ENCODE data around the gene NR3C2.

Gene NR3C2

DNA sequence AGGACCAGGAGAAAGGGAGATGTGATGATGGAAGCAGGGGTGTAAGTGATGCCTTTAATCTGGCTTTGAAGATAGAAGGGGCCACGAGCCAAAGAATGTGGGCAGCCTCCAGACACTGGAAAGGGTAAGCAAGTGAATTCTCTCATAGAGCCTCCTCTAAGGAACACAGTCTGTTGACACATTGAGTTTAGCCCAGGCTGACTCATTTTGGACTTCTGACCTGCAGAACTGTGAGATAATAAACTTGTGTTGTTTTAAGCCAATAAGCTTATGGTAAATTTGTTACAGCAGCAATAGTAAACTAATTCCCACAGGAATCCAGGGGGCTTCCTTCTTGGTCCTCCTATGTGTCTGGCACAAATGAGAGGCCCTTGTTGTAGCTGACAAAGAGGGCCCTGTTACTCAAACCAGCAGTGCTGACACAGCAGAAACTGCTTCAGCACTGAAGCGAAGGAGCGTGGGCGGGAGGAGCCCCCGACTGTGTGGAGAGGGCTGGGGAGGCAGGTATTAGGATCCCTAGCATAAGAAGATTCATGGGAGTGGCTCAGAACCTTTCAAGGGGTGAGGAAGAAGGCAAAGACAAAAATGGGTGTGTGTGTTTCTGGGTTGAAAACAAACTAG is 268.7 kb downstream of the NR3C2 start:
- H3K4me1 Mint-ChIP-seq = peaks cover 7% of the 10 kb centered on the region in 2 donors
- peaks cover 15 to 17% of the 10 kb centered on the region in 2 donors for H3K36me3 Mint-ChIP-seq
- DNase-seq (no peak), ATAC-seq (replicated peaks) (no peak)
- no peak overlapping the region for H3K4me3 Mint-ChIP-seq
- no peaks in the 10 kb centered on the region for H3K27me3 Mint-ChIP-seq
- no peak overlapping the region for H3K27ac Mint-ChIP-seq
- peaks cover 5 to 9% of the 10 kb centered on the region in 2 donors for H3K9me3 Mint-ChIP-seq

DNA sequence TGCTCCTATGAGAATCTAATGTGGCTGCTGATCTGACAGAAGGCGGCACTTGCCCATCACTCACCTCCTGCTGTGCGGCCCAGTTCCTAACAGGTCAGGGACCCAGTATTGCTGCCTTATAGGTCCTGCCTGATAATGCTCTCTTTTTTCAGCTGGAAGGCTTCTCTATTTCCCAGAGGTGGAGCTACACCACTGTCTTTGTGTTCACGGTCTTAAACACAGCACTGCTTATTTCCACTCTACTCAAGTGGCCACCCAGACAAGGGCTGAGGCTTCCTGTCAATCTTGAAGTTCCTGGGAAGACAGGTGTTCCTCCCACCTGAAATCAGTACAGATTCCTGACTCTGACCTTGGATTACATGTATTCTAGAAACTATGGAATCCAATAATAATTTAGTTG is 270.6 kb downstream of the NR3C2 start:
- no peak for ATAC-seq (replicated peaks)
- H3K4me3 Mint-ChIP-seq = no peak overlapping the region
- H3K9me3 Mint-ChIP-seq = peaks cover 5 to 9% of the 10 kb centered on the region in 2 donors
- no peak for DNase-seq
- peak overlapping the region; percentile 37 for H3K27ac Mint-ChIP-seq
- H3K27me3 Mint-ChIP-seq = no peaks in the 10 kb centered on the region
- peaks cover 15 to 17% of the 10 kb centered on the region in 2 donors for H3K36me3 Mint-ChIP-seq
- H3K4me1 Mint-ChIP-seq = peaks cover 7% of the 10 kb centered on the region in 2 donors

DNA sequence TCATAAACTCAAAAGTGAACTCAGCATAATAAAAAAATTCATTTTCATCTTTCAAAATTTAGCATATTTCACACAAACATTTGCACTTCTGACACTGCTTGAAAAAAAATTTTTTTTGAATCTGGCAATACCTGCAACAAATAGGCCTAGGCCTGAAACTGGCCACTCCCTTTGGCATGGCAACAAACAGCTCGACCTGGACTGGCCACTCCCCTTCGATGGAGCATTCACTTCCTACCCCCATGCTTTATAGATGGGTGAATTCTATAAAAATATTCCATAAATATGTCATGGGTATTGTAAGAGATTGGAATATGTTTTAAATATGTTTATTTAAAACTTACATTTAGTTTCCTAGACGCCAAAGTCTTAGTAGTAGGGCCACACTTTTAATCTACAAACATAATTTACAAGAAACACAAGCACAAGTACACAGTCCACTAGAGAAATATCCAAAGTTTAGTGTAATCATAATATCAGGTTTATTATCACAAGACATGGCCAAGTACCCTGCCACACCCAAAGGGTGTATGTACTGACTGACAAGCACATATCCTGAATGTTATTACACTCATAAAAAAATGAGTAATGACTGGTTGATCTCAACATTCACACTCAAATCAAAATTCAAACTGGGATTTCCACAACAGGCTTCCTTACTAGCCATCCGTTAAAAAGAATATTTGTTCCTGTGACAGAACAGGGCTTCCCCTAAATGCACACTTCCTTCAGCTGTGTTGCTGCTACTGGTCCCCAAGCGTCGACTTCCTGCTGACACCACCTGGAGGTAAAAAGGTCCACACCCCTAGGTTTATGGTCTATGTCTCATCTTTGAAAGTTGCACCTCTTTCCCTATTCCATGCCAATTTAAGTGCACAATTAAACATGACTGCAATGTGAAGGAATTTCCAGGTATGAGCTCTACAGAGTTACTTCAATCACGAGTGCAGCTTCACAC is 271.5 kb downstream of the NR3C2 start:
- H3K36me3 Mint-ChIP-seq = peaks cover 14 to 17% of the 10 kb centered on the region in 2 donors
- peaks cover 5 to 9% of the 10 kb centered on the region in 2 donors for H3K9me3 Mint-ChIP-seq
- no peak overlapping the region for H3K4me3 Mint-ChIP-seq
- H3K27me3 Mint-ChIP-seq = no peaks in the 10 kb centered on the region
- no peak overlapping the region for H3K27ac Mint-ChIP-seq
- ATAC-seq (replicated peaks) (peak; percentile 39 to 65), DNase-seq (no peak)
- H3K4me1 Mint-ChIP-seq = peaks cover 7% of the 10 kb centered on the region in 2 donors

DNA sequence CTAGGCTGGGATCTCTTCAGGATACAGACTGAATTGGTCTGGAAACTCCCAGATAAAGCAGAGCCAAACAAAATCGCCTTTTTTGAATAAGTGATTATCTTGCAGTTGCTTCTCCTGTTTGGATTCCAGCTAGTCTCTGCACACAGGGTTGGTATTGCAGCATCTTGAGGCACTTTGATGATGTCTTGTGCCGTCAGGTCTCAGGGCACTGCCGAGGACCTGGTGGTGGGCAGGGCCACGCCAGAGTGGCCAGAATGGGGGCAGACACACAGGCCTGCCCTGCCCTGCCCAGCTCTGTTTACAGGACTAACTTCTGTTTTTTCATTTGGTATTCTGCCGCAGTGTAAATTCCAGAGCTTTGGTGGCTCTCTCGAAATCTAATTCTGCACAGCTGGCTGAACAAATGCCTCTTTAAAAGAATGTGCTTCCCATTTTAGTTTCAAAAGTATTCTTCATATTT is 276.1 kb downstream of the NR3C2 start:
- H3K4me1 Mint-ChIP-seq = peaks cover 3 to 6% of the 10 kb centered on the region in 2 donors
- no peak for ATAC-seq (replicated peaks)
- H3K36me3 Mint-ChIP-seq = no peaks in the 10 kb centered on the region

DNA sequence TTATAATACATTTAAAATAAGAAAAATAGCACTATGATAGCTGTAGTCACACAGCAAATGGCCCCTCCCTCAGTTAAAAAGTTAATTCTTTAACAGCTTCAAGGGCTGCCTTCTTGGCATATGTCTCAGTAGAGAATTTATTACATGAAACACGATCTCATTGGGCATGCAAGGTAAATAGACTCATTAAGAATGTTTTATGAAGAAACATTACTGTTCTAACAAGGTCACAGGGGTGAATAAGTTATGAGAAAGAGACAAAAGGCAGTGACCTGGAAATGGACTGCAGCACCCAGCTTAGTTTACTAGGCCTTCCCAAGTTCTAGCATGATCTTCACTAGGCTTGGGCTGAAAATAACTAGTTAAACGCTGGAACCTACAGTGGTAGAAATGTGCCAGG is 277.7 kb downstream of the NR3C2 start:
- no peaks in the 10 kb centered on the region for H3K36me3 Mint-ChIP-seq
- DNase-seq (no peak), ATAC-seq (replicated peaks) (no peak)
- H3K4me1 Mint-ChIP-seq = no peaks in the 10 kb centered on the region
- H3K27me3 Mint-ChIP-seq = no peaks in the 10 kb centered on the region
- no peak overlapping the region for H3K27ac Mint-ChIP-seq
- H3K9me3 Mint-ChIP-seq = no peaks in the 10 kb centered on the region
- H3K4me3 Mint-ChIP-seq = no peak overlapping the region

More for the DNA sequence above, 276.1 kb downstream of the NR3C2 start:
- no peak overlapping the region for H3K4me3 Mint-ChIP-seq
- H3K27ac Mint-ChIP-seq = no peak overlapping the region
- H3K27me3 Mint-ChIP-seq = no peaks in the 10 kb centered on the region
- DNase-seq = no peak
- H3K9me3 Mint-ChIP-seq = no peaks in the 10 kb centered on the region

DNA sequence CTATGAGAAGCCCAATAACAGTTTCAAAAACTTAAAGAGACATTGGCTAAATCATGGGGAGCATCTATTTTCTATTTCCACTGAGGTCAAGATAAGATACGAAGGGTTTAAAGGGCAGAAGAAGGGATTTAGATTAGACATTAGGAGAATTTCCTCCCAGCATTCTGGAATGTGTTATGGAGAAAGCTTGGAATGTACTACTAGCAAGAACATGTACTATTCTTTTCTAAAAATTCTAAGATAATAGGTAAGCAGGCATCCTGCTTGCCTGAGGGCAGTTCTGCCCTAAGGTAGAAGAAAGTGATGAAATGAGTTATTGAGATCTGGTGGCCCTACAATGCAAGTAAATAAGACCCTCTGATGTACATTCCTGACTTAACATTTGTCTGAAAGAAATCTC is 279.2 kb downstream of the NR3C2 start:
- ATAC-seq (replicated peaks) (no peak), DNase-seq (no peak)
- H3K9me3 Mint-ChIP-seq = no peaks in the 10 kb centered on the region
- H3K27me3 Mint-ChIP-seq = no peaks in the 10 kb centered on the region
- H3K4me3 Mint-ChIP-seq = no peak overlapping the region
- H3K27ac Mint-ChIP-seq = no peak overlapping the region
- no peaks in the 10 kb centered on the region for H3K4me1 Mint-ChIP-seq
- H3K36me3 Mint-ChIP-seq = no peaks in the 10 kb centered on the region

DNA sequence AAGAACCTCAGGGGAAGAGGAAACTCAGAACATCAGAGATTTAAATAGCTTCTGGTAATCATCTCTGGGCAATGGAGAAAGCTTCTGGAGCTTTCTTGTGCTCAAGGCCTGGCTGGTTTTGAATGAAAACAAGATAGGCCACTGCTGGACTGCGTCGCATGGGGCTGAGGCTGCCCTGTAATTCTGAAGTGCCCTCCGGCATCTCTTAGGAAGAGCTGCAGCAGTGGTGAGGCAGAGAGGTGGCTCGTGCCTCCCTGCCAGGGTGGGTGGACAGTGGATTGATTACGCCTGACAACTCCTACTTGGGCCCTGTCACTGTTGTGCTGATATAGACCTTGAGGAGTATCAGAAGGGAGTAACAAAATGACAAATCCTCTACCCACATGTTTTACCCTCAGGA is 279.7 kb downstream of the NR3C2 start:
- no peaks in the 10 kb centered on the region for H3K27me3 Mint-ChIP-seq
- ATAC-seq (replicated peaks) (no peak), DNase-seq (no peak)
- no peak overlapping the region for H3K27ac Mint-ChIP-seq
- no peak overlapping the region for H3K4me3 Mint-ChIP-seq
- H3K9me3 Mint-ChIP-seq = no peaks in the 10 kb centered on the region
- no peaks in the 10 kb centered on the region for H3K36me3 Mint-ChIP-seq
- no peaks in the 10 kb centered on the region for H3K4me1 Mint-ChIP-seq

DNA sequence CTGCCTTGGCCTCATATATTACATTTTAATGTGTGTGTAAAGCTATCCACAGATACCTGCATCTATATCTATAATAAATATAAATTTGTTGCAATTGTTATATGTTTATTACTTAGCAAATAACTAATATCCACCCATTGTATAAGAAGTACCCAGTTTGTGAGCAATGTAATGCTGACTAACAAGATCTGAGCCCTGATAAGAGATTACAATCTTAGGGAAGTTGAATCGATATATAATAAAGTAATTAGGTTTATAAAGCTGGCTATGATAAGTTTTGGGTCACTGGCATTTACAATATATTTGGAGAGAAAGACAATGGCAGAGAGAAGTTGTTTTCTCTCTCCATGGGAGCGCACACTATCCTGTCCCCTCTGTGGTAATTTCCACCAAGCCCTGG is 280.6 kb downstream of the NR3C2 start:
- Mint-ChIP-seq H3K4me3 (no peak overlapping the region), H3K9me3 (peaks cover 0 to 4% of the 10 kb centered on the region in 2 donors), H3K4me1 (no peaks in the 10 kb centered on the region), H3K27me3 (no peaks in the 10 kb centered on the region), H3K27ac (no peak overlapping the region), H3K36me3 (peaks cover 0 to 3% of the 10 kb centered on the region in 2 donors)
- no peak for ATAC-seq (replicated peaks)
- no peak for DNase-seq

DNA sequence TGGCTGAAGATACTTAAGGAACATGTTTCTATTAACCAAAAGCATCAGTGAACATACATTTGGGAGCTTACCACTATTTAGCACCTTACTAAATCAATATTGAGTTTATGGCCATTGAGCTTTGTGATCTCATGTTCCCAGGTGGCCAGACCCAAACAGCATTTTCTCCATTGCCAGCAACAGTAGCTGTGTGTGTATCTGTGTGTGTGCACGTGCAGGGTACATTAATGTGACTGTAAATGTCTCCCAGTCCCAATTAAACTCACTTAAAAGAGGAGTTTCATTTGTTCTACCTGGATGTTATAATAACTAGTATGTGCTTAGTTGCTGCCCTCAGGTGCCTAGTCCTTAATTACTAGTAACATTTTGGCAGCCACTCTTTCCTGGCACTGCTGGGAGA is 282.4 kb downstream of the NR3C2 start:
- Mint-ChIP-seq H3K9me3 (peaks cover 0 to 5% of the 10 kb centered on the region in 2 donors), H3K27me3 (no peaks in the 10 kb centered on the region), H3K4me1 (no peaks in the 10 kb centered on the region), H3K4me3 (no peak overlapping the region), H3K27ac (no peak overlapping the region), H3K36me3 (peaks cover 0 to 6% of the 10 kb centered on the region in 2 donors)
- DNase-seq (no peak), ATAC-seq (replicated peaks) (no peak)

DNA sequence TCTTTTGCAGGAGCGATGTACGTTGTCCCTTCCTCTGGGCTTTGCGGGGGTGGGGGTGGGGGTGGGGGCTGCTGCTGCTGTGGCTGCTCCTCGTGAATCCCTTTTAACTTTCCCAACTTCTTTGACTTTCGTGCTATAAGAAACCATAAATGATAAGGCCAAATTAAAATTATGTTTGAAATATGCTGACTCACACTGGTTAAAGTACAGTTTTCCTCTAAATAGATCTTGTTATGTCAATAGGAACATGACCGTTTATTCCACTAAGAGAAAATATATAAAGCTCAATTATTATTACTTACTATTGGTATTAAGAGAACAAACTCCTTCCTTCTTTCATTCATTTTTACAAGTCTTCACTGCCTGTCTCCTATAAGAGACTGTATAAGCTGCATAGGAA is 287.4 kb downstream of the NR3C2 start:
- DNase-seq (no peak), ATAC-seq (replicated peaks) (no peak)
- Mint-ChIP-seq H3K4me1 (no peaks in the 10 kb centered on the region), H3K36me3 (peaks cover 1 to 23% of the 10 kb centered on the region in 2 donors), H3K9me3 (peaks cover 4 to 5% of the 10 kb centered on the region in 2 donors), H3K27ac (no peak overlapping the region), H3K27me3 (no peaks in the 10 kb centered on the region), H3K4me3 (no peak overlapping the region)

DNA sequence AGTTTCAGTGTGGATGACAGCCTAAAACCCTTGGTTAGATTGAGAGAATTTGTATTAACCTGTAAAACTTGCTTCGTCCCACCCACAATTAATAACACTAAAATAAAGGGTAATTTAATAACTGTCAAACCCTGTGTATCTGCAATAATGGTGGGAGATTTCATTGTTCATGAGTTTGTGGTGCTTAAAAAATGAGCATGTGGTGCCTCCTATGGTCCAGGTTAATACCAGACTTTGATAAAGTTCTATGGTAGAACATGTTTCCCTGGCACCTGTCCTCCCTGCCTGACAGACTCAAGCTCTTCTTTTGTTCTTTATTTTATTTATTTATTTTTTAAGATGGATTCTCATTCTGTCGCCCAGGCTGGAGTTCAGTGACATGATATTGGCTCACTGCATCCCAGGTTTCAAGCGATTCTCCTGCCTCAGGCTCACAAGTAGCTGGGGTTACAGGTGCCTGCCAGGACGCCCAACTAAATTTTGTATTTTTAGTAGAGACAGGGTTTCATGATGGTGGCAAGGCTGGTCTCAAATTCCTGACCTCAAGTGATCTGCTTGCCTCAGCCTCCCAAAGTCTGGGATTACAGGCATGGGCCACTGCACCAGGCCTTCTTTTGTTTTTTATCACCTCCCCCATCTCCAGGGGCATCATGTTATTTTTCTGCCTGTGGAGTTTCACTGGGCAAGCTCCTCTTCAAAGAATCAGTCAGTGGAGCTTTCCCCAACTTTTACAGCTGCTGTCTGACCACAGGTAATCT is 289.2 kb downstream of the NR3C2 start:
- ATAC-seq (replicated peaks) = no peak
- no peak overlapping the region for H3K27ac Mint-ChIP-seq
- no peak overlapping the region for H3K4me3 Mint-ChIP-seq
- H3K4me1 Mint-ChIP-seq = no peaks in the 10 kb centered on the region
- no peak for DNase-seq
- peaks cover 4 to 5% of the 10 kb centered on the region in 2 donors for H3K9me3 Mint-ChIP-seq
- peaks cover 6 to 28% of the 10 kb centered on the region in 2 donors for H3K36me3 Mint-ChIP-seq
- H3K27me3 Mint-ChIP-seq = no peaks in the 10 kb centered on the region

DNA sequence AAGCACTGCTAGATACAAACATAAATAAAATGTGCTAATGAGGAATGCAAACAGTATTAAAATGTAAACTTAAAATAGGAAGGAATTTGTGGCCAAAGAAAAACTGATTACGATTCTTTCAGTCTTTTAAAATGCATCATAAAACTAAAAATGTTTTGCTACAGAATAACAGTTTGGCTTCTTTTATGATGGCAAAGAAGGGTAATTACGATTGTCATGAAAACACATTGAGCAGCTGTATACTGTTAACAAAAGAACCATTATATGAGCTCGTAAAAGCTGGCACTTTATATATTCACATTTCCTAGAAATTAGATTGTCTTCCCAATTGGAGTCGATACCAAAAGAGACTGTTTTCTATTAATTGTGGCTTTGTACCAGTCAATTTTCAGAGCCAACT is 290.4 kb downstream of the NR3C2 start:
- Mint-ChIP-seq H3K4me1 (no peaks in the 10 kb centered on the region), H3K4me3 (no peak overlapping the region), H3K9me3 (peaks cover 2 to 4% of the 10 kb centered on the region in 2 donors), H3K36me3 (peaks cover 8 to 26% of the 10 kb centered on the region in 2 donors), H3K27me3 (no peaks in the 10 kb centered on the region), H3K27ac (no peak overlapping the region)
- DNase-seq (no peak), ATAC-seq (replicated peaks) (no peak)

DNA sequence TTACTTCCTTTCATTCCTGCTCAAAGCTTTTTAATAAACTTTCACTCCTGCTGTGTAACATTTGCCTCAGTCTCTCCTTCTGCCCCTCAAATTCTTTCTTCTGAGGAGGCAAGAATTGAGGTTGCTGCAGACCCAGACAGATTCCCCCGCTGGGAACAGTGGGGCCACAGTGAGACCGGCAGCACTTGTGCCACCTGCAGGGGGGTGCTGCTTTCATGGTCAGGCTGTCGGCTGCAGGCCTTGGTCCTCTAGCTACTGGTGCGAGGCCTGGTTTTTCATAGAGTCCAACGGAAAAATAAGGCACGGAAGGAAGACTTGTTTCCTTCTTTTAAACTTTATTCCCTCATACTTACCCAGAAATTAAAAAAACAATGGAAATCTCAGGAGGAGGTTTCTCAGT is 296.7 kb downstream of the NR3C2 start:
- H3K27me3 Mint-ChIP-seq = no peaks in the 10 kb centered on the region
- H3K4me1 Mint-ChIP-seq = no peaks in the 10 kb centered on the region
- peaks cover 11 to 25% of the 10 kb centered on the region in 2 donors for H3K36me3 Mint-ChIP-seq
- no peak overlapping the region for H3K27ac Mint-ChIP-seq
- no peak overlapping the region for H3K4me3 Mint-ChIP-seq
- no peak for DNase-seq
- H3K9me3 Mint-ChIP-seq = no peaks in the 10 kb centered on the region
- no peak for ATAC-seq (replicated peaks)

DNA sequence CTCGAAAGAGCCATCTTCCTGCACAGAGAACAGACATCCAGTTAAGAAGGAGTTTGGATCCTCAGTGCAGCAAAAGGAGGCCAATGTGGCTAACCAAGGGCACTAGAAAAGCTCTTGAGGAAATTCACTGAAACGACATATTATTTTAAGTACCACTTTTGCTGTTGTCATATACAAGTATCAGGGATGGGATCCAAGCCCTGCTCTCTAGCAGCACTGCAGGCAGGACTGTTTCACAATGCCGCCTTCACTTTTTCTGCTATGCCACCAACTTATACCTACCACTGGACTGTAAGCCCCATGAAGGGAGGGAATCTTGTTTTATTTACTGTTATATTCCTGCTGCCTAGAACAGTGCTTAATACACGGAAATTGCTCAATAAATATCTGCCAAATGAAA is 299.0 kb downstream of the NR3C2 start:
- peaks cover 10 to 32% of the 10 kb centered on the region in 2 donors for H3K36me3 Mint-ChIP-seq
- no peak overlapping the region for H3K27ac Mint-ChIP-seq
- H3K27me3 Mint-ChIP-seq = no peaks in the 10 kb centered on the region
- ATAC-seq (replicated peaks) (no peak), DNase-seq (no peak)
- H3K4me3 Mint-ChIP-seq = no peak overlapping the region
- H3K4me1 Mint-ChIP-seq = no peaks in the 10 kb centered on the region
- no peaks in the 10 kb centered on the region for H3K9me3 Mint-ChIP-seq
